ENCODE results near the gene RPS6KB1.

DNA sequence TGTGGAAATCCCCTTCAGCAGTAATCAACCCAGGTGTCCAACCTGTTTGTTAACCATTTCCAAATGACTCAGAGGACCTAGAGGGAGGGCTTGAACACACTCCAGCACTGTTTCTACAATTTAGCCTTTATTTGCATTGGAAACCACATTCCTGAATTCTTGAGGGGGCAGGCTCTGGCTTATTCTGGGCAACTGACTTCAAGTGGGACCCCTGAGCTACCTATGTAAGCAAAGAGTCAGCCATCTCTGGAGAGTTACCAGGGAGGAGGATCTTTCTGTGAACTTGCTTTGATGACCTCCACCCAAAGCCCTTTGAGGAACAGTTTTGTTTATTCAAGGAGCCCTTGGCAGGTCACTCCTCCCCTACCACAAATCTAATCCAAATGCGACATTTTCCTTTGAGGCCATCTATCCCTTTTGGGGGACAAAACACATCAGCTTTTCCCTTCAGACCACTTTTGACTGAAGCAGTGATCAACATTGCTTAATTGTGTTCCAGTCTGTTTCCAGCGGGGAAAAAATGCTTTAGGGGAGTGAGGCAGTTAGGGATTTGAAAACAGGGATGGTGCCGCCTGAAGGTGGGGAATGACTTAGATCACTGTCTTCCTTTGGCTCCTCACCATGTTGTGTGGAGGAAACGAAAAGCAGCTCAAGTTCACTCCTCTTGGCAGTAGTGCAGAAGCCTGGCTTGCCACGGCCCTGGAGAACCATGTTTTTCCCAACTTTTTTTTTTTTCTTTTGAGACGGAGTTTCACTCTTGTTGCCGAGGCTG lies 46.3 kb upstream of the RPS6KB1 start:
- TF ChIP-seq, protein P1, sequence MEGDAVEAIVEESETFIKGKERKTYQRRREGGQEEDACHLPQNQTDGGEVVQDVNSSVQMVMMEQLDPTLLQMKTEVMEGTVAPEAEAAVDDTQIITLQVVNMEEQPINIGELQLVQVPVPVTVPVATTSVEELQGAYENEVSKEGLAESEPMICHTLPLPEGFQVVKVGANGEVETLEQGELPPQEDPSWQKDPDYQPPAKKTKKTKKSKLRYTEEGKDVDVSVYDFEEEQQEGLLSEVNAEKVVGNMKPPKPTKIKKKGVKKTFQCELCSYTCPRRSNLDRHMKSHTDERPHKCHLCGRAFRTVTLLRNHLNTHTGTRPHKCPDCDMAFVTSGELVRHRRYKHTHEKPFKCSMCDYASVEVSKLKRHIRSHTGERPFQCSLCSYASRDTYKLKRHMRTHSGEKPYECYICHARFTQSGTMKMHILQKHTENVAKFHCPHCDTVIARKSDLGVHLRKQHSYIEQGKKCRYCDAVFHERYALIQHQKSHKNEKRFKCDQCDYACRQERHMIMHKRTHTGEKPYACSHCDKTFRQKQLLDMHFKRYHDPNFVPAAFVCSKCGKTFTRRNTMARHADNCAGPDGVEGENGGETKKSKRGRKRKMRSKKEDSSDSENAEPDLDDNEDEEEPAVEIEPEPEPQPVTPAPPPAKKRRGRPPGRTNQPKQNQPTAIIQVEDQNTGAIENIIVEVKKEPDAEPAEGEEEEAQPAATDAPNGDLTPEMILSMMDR (IDR thresholded peaks at IDR 0.05) = no peak
- peak in 1 of 3 donors; percentile 45 for TF ChIP-seq POLR2A (IDR thresholded peaks at IDR 0.05)

Measured in body of pancreas (tissue), 4 donors.